Fibroblast of skin of scalp (primary cell): ENCODE measurements around the gene SS18L1.
A peak's percentile ranks its signal among the peaks of the same experiment; 100 is the strongest.

Source experiments
- DNase-seq: peaks from one replicate; pipeline ENCODE4 v3.0.0-alpha.2; 2013

The SS18L1 gene

GRCh38 chr20:62195736-62196135, 52.2 kb downstream of the SS18L1 start:
- DNase-seq: no peak

GRCh38 chr20:62196286-62196685, 52.7 kb downstream of the SS18L1 start:
- DNase-seq: no peak

- no peak for DNase-seq
Observed at GRCh38 chr20:62197311-62197710, 53.7 kb downstream of the SS18L1 start.

- no peak for DNase-seq
Observed at GRCh38 chr20:62197801-62198200, 54.2 kb downstream of the SS18L1 start.

- DNase-seq: no peak
Observed at GRCh38 chr20:62198496-62198895, 54.9 kb downstream of the SS18L1 start.

- no peak for DNase-seq
Observed at GRCh38 chr20:62198931-62199330, 55.4 kb downstream of the SS18L1 start.

- no peak for DNase-seq
Observed at GRCh38 chr20:62200491-62201172, 57.1 kb downstream of the SS18L1 start.

DNA sequence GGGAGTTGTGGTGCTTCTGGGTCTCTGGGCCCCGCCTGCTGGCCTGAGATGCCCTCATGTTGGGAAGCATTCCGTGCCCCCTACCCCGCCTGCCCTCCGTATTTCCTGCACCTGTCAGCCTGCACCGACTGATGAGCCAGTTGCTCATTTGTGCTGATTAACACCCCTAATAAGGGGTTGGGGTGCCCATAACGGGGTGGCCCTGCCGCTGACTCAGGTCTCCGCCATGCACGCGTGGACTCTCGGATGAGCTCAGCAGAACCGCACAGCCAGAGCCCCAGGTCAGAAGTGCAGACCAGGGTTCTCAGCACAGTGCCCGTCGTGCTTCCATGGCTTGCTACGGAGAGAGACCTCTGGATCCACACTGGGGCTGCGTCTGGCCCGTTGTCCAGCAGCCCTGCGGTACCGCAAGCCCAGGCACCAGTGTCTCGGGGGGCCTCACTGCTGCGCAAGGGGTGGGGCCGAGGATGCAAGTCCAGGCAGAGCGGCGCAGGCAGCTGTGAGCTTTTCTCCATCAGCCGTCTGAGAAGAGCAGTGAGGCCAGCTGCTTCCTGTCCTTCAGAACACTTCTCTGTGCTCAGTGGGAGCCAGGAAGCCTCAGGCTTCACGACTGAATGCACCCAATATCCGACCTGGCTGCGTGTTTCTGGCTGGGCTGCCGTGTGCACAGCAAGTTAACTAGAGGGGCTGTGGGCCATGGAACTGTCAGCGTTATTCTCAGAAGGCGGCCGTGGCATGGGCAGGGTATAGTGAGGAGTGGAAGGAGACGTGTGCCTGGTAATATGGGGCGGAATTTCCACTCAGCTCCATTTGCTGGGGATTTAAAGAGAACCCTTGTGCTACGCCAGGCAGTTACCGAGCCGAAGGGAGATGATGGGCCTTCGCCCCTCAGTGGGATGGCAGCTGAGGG, 57.9 kb downstream of the SS18L1 start:
- no peak for DNase-seq

- peak; percentile 41 for DNase-seq
Observed at GRCh38 chr20:62202083-62202395, 58.5 kb downstream of the SS18L1 start.

DNA sequence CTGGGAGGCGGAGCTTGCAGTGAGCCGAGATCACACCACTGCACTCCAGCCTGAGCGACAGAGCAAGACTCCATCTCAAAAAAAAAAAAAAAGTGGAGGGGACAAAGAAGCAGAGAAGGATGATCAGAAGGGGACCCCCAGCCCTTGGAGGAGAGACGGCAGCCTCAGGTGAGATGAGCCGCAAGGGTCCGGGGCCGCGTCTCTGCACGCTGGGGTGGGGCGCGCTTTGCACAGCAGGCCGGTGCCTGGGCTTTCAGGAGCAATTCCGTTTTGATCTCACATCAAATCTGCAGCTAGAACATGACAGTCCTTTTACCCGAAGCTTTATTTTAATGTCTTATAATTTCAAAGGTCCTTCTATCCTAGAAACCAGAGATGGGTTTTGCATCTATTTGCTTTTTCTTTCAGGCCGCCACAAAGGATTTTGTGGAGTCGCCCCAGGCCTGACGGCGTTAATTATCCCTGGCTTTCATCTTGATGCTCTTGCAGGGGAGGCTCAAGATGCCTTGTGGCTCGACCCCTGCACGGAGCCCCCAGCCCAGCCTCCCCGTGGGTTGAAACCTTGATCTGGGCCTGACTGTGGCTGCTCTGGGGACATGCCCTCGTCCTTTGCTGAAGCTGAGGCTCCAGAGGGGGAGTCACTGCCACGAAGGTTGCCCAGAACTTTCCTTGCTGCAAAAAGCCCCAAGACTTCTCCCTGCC, 59.3 kb downstream of the SS18L1 start:
- DNase-seq: no peak

- peak; percentile 73 for DNase-seq
Observed at GRCh38 chr20:62203378-62204030, 59.9 kb downstream of the SS18L1 start.

GRCh38 chr20:62205618-62206387, 62.2 kb downstream of the SS18L1 start:
- no peak for DNase-seq

DNA sequence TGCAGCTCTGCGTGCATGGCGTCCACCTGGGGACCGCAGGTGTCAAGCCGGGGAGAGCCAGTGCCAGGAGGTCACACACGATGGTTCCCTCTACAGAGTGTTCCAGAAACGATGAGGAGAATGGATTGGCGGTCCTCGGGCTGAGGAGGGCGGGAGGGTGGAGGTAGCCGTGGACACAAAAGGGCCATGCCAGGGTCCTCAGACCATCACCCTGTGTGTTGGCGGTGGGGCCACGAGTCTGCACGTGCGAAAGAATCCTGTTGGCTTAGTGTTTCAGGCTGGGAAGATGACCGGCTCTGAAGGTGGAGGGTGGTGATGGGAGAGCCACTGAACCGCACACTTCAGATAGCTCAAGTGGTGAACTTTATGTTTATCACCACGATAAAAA, 62.8 kb downstream of the SS18L1 start:
- no peak for DNase-seq

DNA sequence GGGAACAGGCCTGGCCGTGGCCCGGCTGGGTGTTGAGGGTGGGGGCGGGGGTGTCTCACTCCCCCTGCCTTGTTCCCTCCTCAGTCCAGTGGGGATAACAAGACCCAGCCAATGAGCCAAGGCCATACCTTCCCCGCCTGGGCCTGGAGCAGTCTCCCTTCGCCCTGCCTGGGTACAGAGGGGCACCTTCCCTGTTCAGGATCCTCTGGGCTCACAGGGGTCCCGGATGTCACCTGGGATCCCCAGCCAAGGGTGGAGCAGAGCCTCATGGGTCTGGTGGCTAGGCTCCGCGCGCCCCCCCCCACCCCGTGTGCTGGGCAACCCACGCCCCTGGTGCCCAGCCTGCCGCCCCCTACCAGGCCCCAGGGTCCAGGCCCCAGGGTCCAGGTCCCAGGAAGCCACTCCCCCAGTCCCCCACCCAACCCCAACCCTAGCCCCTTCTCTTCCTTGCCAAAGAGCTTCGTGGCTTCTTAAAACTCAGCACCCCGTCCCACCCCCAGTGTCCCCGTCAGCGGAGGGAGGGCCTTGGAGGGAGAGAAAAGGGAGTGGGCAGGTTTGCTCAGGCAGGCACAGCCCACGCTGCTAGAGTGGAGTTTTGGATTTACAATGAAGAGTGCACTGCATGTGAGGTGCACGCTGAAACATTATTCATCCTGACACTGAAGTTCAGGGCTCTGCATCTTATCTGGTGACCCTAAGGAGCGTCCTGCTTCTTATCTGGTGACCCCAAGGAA, 64.7 kb downstream of the SS18L1 start:
- no peak for DNase-seq

GRCh38 chr20:62208795-62209755, 65.5 kb downstream of the SS18L1 start:
- DNase-seq: no peak

DNA sequence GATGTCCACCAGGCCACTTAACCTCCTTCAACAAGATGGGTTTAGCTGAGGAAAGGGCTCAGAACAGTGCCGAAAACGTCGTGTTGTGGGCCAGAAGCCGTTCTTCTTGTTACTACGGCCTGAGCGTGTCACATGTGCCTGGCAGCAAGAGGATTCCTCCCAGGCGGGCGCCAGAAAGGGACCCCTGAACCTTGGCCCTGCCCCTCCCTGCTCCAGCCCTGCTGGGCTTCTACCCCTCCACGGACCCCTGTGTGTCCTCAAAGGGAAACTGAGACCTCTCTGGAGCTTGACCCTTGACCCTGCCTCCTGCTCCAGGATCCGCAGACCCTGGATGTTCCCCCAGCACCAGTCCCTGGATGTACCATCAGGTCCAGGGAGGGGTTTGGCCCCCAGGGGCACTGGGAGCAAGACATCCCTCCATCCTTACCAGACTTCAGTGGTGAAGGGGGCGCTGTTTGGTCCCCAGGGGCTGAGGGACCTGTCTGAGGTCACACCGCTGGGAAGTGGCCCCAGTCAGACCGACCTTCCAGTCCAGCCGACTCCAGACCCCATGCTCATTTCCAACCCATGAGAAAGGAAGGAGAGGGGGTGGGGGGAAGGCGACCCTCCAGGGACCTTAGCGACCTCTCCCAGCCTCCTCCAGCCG, 66.4 kb downstream of the SS18L1 start:
- DNase-seq: no peak

DNA sequence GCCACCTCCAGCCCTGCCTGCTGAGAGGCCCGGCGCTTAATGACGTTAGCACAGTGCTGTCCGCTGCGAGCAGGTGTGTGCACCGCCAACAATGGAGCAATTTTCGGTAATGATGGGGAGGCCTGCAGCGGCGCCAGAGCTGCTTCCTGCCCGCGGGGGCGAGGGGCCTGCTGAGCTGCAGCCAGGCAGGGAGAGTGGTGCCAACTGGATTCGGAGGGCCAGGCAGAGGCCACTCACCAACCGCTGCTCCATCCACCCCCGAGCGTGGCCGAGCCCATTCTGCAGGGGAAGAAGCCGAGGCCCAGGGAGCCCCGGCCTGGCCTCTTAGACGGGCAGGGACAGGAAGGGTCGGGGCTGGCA, 66.9 kb downstream of the SS18L1 start:
- no peak for DNase-seq

DNA sequence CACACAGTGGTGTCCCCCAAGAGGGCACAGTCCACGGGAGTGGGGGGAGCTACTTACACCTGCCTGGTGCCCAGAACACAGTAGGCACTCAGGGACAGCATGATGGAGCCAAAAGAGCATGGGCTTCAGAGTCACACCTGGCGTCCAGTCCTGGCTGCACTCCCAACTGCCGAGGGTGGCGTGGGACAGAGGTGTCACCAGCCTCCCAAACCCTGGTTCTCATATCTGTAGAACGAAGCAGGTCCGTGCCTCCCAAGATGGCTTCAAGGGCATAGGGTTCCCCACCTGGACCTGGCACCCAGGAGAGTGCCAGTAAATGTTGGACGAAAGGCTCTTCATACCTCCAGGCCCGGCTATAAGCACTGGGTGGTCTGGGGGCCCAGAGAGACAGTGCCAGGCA, 67.6 kb downstream of the SS18L1 start:
- no peak for DNase-seq

GRCh38 chr20:62211769-62212288, 68.3 kb downstream of the SS18L1 start:
- DNase-seq: no peak

DNA sequence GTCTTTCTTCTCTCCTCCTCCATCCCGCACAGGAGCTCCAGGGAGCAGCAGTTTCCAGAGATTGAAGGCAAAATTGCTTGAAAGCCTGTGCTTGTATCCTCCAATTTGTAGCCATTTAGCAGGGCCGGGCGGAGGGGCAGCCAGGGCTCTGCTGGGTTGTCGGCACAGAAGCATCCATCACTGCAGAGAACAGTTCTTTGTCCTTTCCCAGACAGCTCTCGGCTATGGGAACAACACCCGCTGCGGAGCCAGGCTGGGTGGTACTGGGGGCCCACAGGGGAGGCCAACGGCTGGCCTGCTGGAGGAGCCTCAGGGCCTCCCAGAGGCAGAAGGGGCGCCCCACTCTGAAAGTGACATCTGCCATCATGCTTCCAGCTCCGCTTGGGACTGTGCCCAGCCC, 68.7 kb downstream of the SS18L1 start:
- no peak for DNase-seq
